ENCODE data around the gene CCDC178.

- TF ChIP-seq CTCF (IDR thresholded peaks at IDR 0.05) (no peak), POLR2A (IDR thresholded peaks at IDR 0.05) (no peak)
Observed at GRCh38 chr18:32974421-32975162, 465.9 kb downstream of the CCDC178 start.

All from lower leg skin (tissue), 3 donors.